HG02588 (cell line): ENCODE data around the gene RAD50.
"Not testable (repeated sequence)": the region's sequence is repeated elsewhere in the genome, so short reads cannot be mapped to it uniquely, and the experiment has no call there.

Experiments
- ATAC-seq: cut with Tn5 transposase; IDR thresholded peaks from one replicate; pipeline ENCODE4 v1.9.1; 2021; ENCODE audit warnings: mild to moderate bottlenecking, moderate library complexity; ENCODE audit not compliant: unreplicated experiment

Gene RAD50

GRCh38 chr5:132556153-132556762 lies 519 bp upstream of the RAD50 start:
- no peak for ATAC-seq

- ATAC-seq: peak; percentile 36
Observed at GRCh38 chr5:132557478-132558172, 848 bp downstream of the RAD50 start.

- no peak for ATAC-seq
Observed at GRCh38 chr5:132559383-132560060, 2.7 kb downstream of the RAD50 start.

- ATAC-seq: no peak
Observed at GRCh38 chr5:132561601-132562000, 4.8 kb downstream of the RAD50 start.

- not testable (repeated sequence) for ATAC-seq
Observed at GRCh38 chr5:132564555-132564954, 7.8 kb downstream of the RAD50 start.

- no peak for ATAC-seq
Observed at GRCh38 chr5:132566657-132567056, 9.9 kb downstream of the RAD50 start.

GRCh38 chr5:132576123-132576522 lies 19.3 kb downstream of the RAD50 start:
- no peak for ATAC-seq

GRCh38 chr5:132584560-132584959 lies 27.8 kb downstream of the RAD50 start:
- not testable (repeated sequence) for ATAC-seq

GRCh38 chr5:132586063-132586462 lies 29.3 kb downstream of the RAD50 start:
- no peak for ATAC-seq

- no peak for ATAC-seq
Observed at GRCh38 chr5:132589467-132589866, 32.7 kb downstream of the RAD50 start.

- ATAC-seq: no peak
Observed at GRCh38 chr5:132591145-132591544, 34.4 kb downstream of the RAD50 start.

- no peak for ATAC-seq
Observed at GRCh38 chr5:132592521-132592920, 35.7 kb downstream of the RAD50 start.

- ATAC-seq: no peak
Observed at GRCh38 chr5:132594170-132594569, 37.4 kb downstream of the RAD50 start.

GRCh38 chr5:132595624-132596023 lies 38.8 kb downstream of the RAD50 start:
- no peak for ATAC-seq

- ATAC-seq: no peak
Observed at GRCh38 chr5:132601071-132601728, 44.4 kb downstream of the RAD50 start.

GRCh38 chr5:132607095-132607494 lies 50.3 kb downstream of the RAD50 start:
- ATAC-seq: no peak

GRCh38 chr5:132608107-132608506 lies 51.3 kb downstream of the RAD50 start:
- no peak for ATAC-seq

GRCh38 chr5:132611965-132612364 lies 55.2 kb downstream of the RAD50 start:
- ATAC-seq: no peak

- ATAC-seq: no peak
Observed at GRCh38 chr5:132612846-132613245, 56.1 kb downstream of the RAD50 start.

- no peak for ATAC-seq
Observed at GRCh38 chr5:132621699-132622098, 64.9 kb downstream of the RAD50 start.

GRCh38 chr5:132622608-132623007 lies 65.8 kb downstream of the RAD50 start:
- ATAC-seq: no peak

- ATAC-seq: no peak
Observed at GRCh38 chr5:132627470-132627869, 70.7 kb downstream of the RAD50 start.
